ENCODE measurements around the gene FAM50A. TPM values are rescaled to one million over a fixed set of nuclear protein-coding genes. Genes with fewer than 3 reads are reported as not detected.

FAM50A gene
- total RNA-seq, 2 experiments from 2014 or later: 39.7 to 43.7 TPM

GRCh38 chrX:154419688-154420401 lies 24.1 kb upstream of the FAM50A start:
- Mint-ChIP-seq H3K27me3 (ENCODE audit: low read depth) (no peaks in the 10 kb centered on the region), H3K4me3 (no peak overlapping the region), H3K36me3 (ENCODE audit: low read depth) (peaks cover 4% of the 10 kb centered on the region), H3K27ac (no peak overlapping the region), H3K9me3 (no peaks in the 10 kb centered on the region), H3K4me1 (ENCODE audit: low read depth) (peaks cover 4% of the 10 kb centered on the region)
- CTCF ChIA-PET: no interaction called here
- no peak for DNase-seq
- intact Hi-C loops (cut with micrococcal nuclease): no loop called here

GRCh38 chrX:154420402-154420756 lies 23.6 kb upstream of the FAM50A start:
- CTCF ChIA-PET: no interaction called here
- intact Hi-C loops (cut with micrococcal nuclease): no loop called here
- DNase-seq: no peak
- H3K27me3 Mint-ChIP-seq (ENCODE audit: low read depth): no peaks in the 10 kb centered on the region
- H3K4me3 Mint-ChIP-seq: no peak overlapping the region
- no peak overlapping the region for H3K27ac Mint-ChIP-seq
- H3K9me3 Mint-ChIP-seq: no peaks in the 10 kb centered on the region
- H3K36me3 Mint-ChIP-seq (ENCODE audit: low read depth): peaks cover 1% of the 10 kb centered on the region
- peaks cover 4% of the 10 kb centered on the region for H3K4me1 Mint-ChIP-seq (ENCODE audit: low read depth)

- Mint-ChIP-seq H3K9me3 (no peaks in the 10 kb centered on the region), H3K4me1 (ENCODE audit: low read depth) (peaks cover 24% of the 10 kb centered on the region), H3K27me3 (ENCODE audit: low read depth) (no peaks in the 10 kb centered on the region), H3K36me3 (ENCODE audit: low read depth) (no peaks in the 10 kb centered on the region), H3K4me3 (peak overlapping the region; percentile 74), H3K27ac (no peak overlapping the region)
- intact Hi-C loops (cut with micrococcal nuclease): no loop called here
- no peak for DNase-seq
- CTCF ChIA-PET: no interaction called here
Measured at GRCh38 chrX:154426916-154427770, 16.8 kb upstream of the FAM50A start.

GRCh38 chrX:154428176-154429171 lies 15.5 kb upstream of the FAM50A start, which contains the start of gene ATP6AP1:
ATP6AP1 (plus strand) TSS chrX:154428677; CDS start chrX:154428693, 16 bp downstream.
- peak; percentile 94 for DNase-seq
- Mint-ChIP-seq H3K36me3 (ENCODE audit: low read depth) (peaks cover 2% of the 10 kb centered on the region), H3K9me3 (no peaks in the 10 kb centered on the region), H3K4me1 (ENCODE audit: low read depth) (peaks cover 24% of the 10 kb centered on the region), H3K27me3 (ENCODE audit: low read depth) (no peaks in the 10 kb centered on the region), H3K4me3 (peak within 1 kb of the TSS; percentile 74), H3K27ac (peak within 1 kb of the TSS; percentile 63)
- CTCF ChIA-PET: interaction anchor here (0.7 kb wide), 1 partner anchor 29 kb away, joined by 4 read pairs; no protein-coding TSS in a partner anchor
- intact Hi-C loops (cut with micrococcal nuclease): loop anchor here (1.0 to 2.0 kb wide), 4 partner anchors 17 to 62 kb away; partner anchors contain the start of genes LAGE3, RPL10, SLC10A3 and TAFAZZIN

GRCh38 chrX:154429711-154430110 lies 14.2 kb upstream of the FAM50A start:
- H3K9me3 Mint-ChIP-seq: no peaks in the 10 kb centered on the region
- intact Hi-C loops (cut with micrococcal nuclease): loop anchor here (2.0 kb wide), 1 partner anchor 49 kb away; the partner anchor contains the start of gene LAGE3
- H3K4me1 Mint-ChIP-seq (ENCODE audit: low read depth): peaks cover 24% of the 10 kb centered on the region
- H3K36me3 Mint-ChIP-seq (ENCODE audit: low read depth): peaks cover 4% of the 10 kb centered on the region
- H3K4me3 Mint-ChIP-seq: peak overlapping the region; percentile 74
- peak overlapping the region; percentile 24 for H3K27ac Mint-ChIP-seq
- no peaks in the 10 kb centered on the region for H3K27me3 Mint-ChIP-seq (ENCODE audit: low read depth)
- DNase-seq: no peak
- CTCF ChIA-PET: no interaction called here

- H3K9me3 Mint-ChIP-seq: no peaks in the 10 kb centered on the region
- CTCF ChIA-PET: interaction anchor here (1.0 kb wide), 1 partner anchor 57 kb away, joined by 4 read pairs; no protein-coding TSS in a partner anchor
- DNase-seq: no peak
- H3K27ac Mint-ChIP-seq: no peak overlapping the region
- no peak overlapping the region for H3K4me3 Mint-ChIP-seq
- H3K4me1 Mint-ChIP-seq (ENCODE audit: low read depth): peaks cover 24% of the 10 kb centered on the region
- intact Hi-C loops (cut with micrococcal nuclease): no loop called here
- no peaks in the 10 kb centered on the region for H3K27me3 Mint-ChIP-seq (ENCODE audit: low read depth)
- H3K36me3 Mint-ChIP-seq (ENCODE audit: low read depth): peaks cover 4% of the 10 kb centered on the region
Measured at GRCh38 chrX:154430479-154430878, 13.5 kb upstream of the FAM50A start.

- H3K9me3 Mint-ChIP-seq: no peaks in the 10 kb centered on the region
- H3K27me3 Mint-ChIP-seq (ENCODE audit: low read depth): no peaks in the 10 kb centered on the region
- H3K27ac Mint-ChIP-seq: no peak overlapping the region
- H3K4me1 Mint-ChIP-seq (ENCODE audit: low read depth): peaks cover 24% of the 10 kb centered on the region
- intact Hi-C loops (cut with micrococcal nuclease): no loop called here
- no peak overlapping the region for H3K4me3 Mint-ChIP-seq
- no peak for DNase-seq
- CTCF ChIA-PET: interaction anchor here (1.0 kb wide), 1 partner anchor 58 kb away, joined by 4 read pairs; no protein-coding TSS in a partner anchor
- peaks cover 4% of the 10 kb centered on the region for H3K36me3 Mint-ChIP-seq (ENCODE audit: low read depth)
Measured at GRCh38 chrX:154430916-154431315, 13.0 kb upstream of the FAM50A start.

- Mint-ChIP-seq H3K27ac (peak overlapping the region; percentile 56), H3K4me1 (ENCODE audit: low read depth) (peaks cover 28% of the 10 kb centered on the region), H3K9me3 (no peaks in the 10 kb centered on the region), H3K4me3 (no peak overlapping the region), H3K27me3 (ENCODE audit: low read depth) (no peaks in the 10 kb centered on the region), H3K36me3 (ENCODE audit: low read depth) (peaks cover 4% of the 10 kb centered on the region)
- intact Hi-C loops (cut with micrococcal nuclease): no loop called here
- CTCF ChIA-PET: interaction anchor here (1.0 kb wide), 1 partner anchor 58 kb away, joined by 4 read pairs; no protein-coding TSS in a partner anchor
- DNase-seq: no peak
Measured at GRCh38 chrX:154431341-154431740, 12.6 kb upstream of the FAM50A start.

GRCh38 chrX:154432210-154432609 lies 11.7 kb upstream of the FAM50A start:
- H3K4me1 Mint-ChIP-seq (ENCODE audit: low read depth): peaks cover 26% of the 10 kb centered on the region
- no peak overlapping the region for H3K27ac Mint-ChIP-seq
- intact Hi-C loops (cut with micrococcal nuclease): no loop called here
- no peak overlapping the region for H3K4me3 Mint-ChIP-seq
- no peaks in the 10 kb centered on the region for H3K27me3 Mint-ChIP-seq (ENCODE audit: low read depth)
- H3K9me3 Mint-ChIP-seq: no peaks in the 10 kb centered on the region
- H3K36me3 Mint-ChIP-seq (ENCODE audit: low read depth): peaks cover 4% of the 10 kb centered on the region
- CTCF ChIA-PET: no interaction called here
- DNase-seq: no peak

GRCh38 chrX:154433605-154434004 lies 10.3 kb upstream of the FAM50A start:
- H3K4me3 Mint-ChIP-seq: no peak overlapping the region
- intact Hi-C loops (cut with micrococcal nuclease): no loop called here
- H3K4me1 Mint-ChIP-seq (ENCODE audit: low read depth): peaks cover 28% of the 10 kb centered on the region
- no peaks in the 10 kb centered on the region for H3K27me3 Mint-ChIP-seq (ENCODE audit: low read depth)
- no peak for DNase-seq
- CTCF ChIA-PET: no interaction called here
- H3K9me3 Mint-ChIP-seq: no peaks in the 10 kb centered on the region
- no peak overlapping the region for H3K27ac Mint-ChIP-seq
- peaks cover 4% of the 10 kb centered on the region for H3K36me3 Mint-ChIP-seq (ENCODE audit: low read depth)

GRCh38 chrX:154434394-154435168 lies 9.4 kb upstream of the FAM50A start:
- intact Hi-C loops (cut with micrococcal nuclease): no loop called here
- peaks cover 26% of the 10 kb centered on the region for H3K4me1 Mint-ChIP-seq (ENCODE audit: low read depth)
- no peak overlapping the region for H3K4me3 Mint-ChIP-seq
- DNase-seq: no peak
- CTCF ChIA-PET: no interaction called here
- H3K27ac Mint-ChIP-seq: no peak overlapping the region
- H3K9me3 Mint-ChIP-seq: no peaks in the 10 kb centered on the region
- H3K36me3 Mint-ChIP-seq (ENCODE audit: low read depth): peaks cover 4% of the 10 kb centered on the region
- H3K27me3 Mint-ChIP-seq (ENCODE audit: low read depth): no peaks in the 10 kb centered on the region
